ENCODE measurements around the gene DUT. TPM values are rescaled to one million over a fixed set of nuclear protein-coding genes. Genes with fewer than 3 reads are reported as not detected.

DUT gene
- total and polyA plus RNA-seq, 9 of the 15 experiments (the other 6 are each of a cell fraction or from before 2014, with no cell fraction given): 13.9 to 235 (median 94.9) TPM

DNA sequence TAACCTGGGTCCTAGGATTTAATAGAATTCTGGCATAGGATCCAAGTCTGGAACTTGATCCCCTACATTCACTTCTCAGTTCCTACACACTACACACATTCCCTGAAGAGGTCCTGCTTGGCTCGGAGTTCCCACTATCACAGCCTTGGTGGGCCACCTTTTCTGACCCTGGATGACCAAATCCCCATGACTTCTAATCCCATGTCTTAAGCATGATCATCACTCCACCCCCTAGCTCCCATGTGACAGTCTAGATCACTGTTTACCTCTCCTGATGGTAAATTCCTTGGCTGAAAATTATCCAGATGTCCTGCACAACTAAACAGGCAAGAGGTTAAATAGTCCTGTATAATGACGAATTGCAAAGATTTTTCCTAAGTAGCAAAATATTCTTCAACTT, 40.3 kb downstream of the DUT start:
- TF ChIP-seq L3MBTL2 (IDR thresholded peaks at IDR 0.05) (no peak), BCOR (IDR thresholded peaks at IDR 0.05) (no peak)
- TF ChIP-seq, protein P1, sequence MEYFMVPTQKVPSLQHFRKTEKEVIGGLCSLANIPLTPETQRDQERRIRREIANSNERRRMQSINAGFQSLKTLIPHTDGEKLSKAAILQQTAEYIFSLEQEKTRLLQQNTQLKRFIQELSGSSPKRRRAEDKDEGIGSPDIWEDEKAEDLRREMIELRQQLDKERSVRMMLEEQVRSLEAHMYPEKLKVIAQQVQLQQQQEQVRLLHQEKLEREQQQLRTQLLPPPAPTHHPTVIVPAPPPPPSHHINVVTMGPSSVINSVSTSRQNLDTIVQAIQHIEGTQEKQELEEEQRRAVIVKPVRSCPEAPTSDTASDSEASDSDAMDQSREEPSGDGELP (CRISPR knock-in tag; IDR thresholded peaks at IDR 0.05; ENCODE audit: borderline replicate concordance): no peak
- no peak overlapping the region for H3K4me3 ChIP-seq
- POLR2A ChIA-PET: no interaction called here
- WGBS (ENCODE audit: insufficient coverage, low coverage, missing lambda C conversion rate): 0% methylated on average over 1 of the region's 2 CpGs
- no peaks in the 10 kb centered on the region for H3K9me1 ChIP-seq (ENCODE audit: control insufficient read depth, insufficient read depth, low read length)
- H4K20me1 ChIP-seq (replicated peaks; ENCODE audit: control insufficient read depth, insufficient read depth, low read length): no peaks in the 10 kb centered on the region
- no peak overlapping the region for H3K9ac ChIP-seq (ENCODE audit: insufficient read depth in 1 of 2, low read depth in 2 of 2, low read length in 2 of 2)
- no peaks in the 10 kb centered on the region for H3K36me3 ChIP-seq (ENCODE audit: control insufficient read depth, insufficient read depth, low read length)
- CTCF ChIA-PET (ENCODE audit: low intra/inter-chr PET ratio): no interaction called here
- no peak overlapping the region for H3K27ac ChIP-seq (ENCODE audit: extremely low read depth, low read depth, low read length)
- in situ Hi-C loops (cut with MboI) (loop anchor here (25.0 kb wide), 2 partner anchors 441 to 1766 kb away; partner anchors contain the start of gene CEP152), intact Hi-C loops (cut with micrococcal nuclease) (no loop called here)
- H3K4me1 ChIP-seq (replicated peaks in 1 of 2; ENCODE audit: control insufficient read depth in 2 of 2, insufficient read depth in 2 of 2, low read length in 2 of 2): peaks cover 4 to 6% of the 10 kb centered on the region in 2 experiments; a peak in 2 of 5 replicates
- H2AFZ ChIP-seq (ENCODE audit: low read depth, low read length): no peak overlapping the region
- H3K79me2 ChIP-seq (ENCODE audit: control insufficient read depth, insufficient read depth, low read length): no peaks in the 10 kb centered on the region
- no peaks in the 10 kb centered on the region for H3K9me3 ChIP-seq (replicated peaks; ENCODE audit: control insufficient read depth, insufficient read depth, low read depth, low read length)
- BruUV-seq (replicated peaks): no TSS peak
- FAIRE-seq (no peak), DNase-seq (ENCODE audit: extremely low read depth in 1 of 4, low spot score in 3 of 4) (no peak), ATAC-seq (no peak)
- peaks cover 4 to 8% of the 10 kb centered on the region in 2 experiments; a peak in 4 of 5 replicates for H3K27me3 ChIP-seq (ENCODE audit: control insufficient read depth in 2 of 2, insufficient read depth in 2 of 2, low read length in 2 of 2)
- no peak overlapping the region for H3K4me2 ChIP-seq (ENCODE audit: insufficient read depth, low read length)

DNA sequence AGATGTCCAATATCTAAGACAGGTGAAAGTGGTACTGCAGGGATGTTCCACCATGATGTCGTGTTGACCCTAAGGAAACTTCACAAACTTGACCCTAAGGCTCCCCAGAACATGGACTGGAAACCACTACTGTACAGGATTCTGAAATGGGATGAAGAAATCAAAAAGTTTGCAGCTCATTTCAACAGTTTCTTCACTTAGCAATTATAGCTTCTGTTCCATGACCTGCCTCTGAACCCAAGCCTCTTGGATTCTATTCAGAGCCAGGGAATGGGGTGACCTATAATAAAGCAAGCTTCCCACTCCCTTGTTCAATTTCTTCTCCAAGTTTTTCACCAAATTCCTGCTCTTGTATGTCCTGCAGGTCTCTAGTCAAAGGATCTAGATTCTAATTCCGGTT, 40.7 kb downstream of the DUT start:
- Histone ChIP-seq H3K9ac (ENCODE audit: insufficient read depth in 1 of 2, low read depth in 2 of 2, low read length in 2 of 2) (no peak overlapping the region), H3K27ac (ENCODE audit: extremely low read depth, low read depth, low read length) (no peak overlapping the region), H2AFZ (ENCODE audit: low read depth, low read length) (no peak overlapping the region), H3K36me3 (ENCODE audit: control insufficient read depth, insufficient read depth, low read length) (no peaks in the 10 kb centered on the region), H3K4me2 (ENCODE audit: insufficient read depth, low read length) (no peak overlapping the region), H3K4me1 (replicated peaks in 1 of 2; ENCODE audit: control insufficient read depth in 2 of 2, insufficient read depth in 2 of 2, low read length in 2 of 2) (peaks cover 4 to 6% of the 10 kb centered on the region in 2 experiments; a peak in 2 of 5 replicates), H3K79me2 (ENCODE audit: control insufficient read depth, insufficient read depth, low read length) (no peaks in the 10 kb centered on the region), H3K9me3 (replicated peaks; ENCODE audit: control insufficient read depth, insufficient read depth, low read depth, low read length) (no peaks in the 10 kb centered on the region), H3K4me3 (no peak overlapping the region), H3K9me1 (ENCODE audit: control insufficient read depth, insufficient read depth, low read length) (no peaks in the 10 kb centered on the region), H3K27me3 (ENCODE audit: control insufficient read depth in 2 of 2, insufficient read depth in 2 of 2, low read length in 2 of 2) (peaks cover 4 to 8% of the 10 kb centered on the region in 2 experiments; a peak in 4 of 5 replicates), H4K20me1 (replicated peaks; ENCODE audit: control insufficient read depth, insufficient read depth, low read length) (no peaks in the 10 kb centered on the region)
- in situ Hi-C loops (cut with MboI): loop anchor here (25.0 kb wide), 2 partner anchors 440 to 1765 kb away; partner anchors contain the start of gene CEP152
- no peak for DNase-seq (ENCODE audit: extremely low read depth in 1 of 4, low spot score in 3 of 4)
- FAIRE-seq: no peak
- TF ChIP-seq ZNF444 (CRISPR knock-in tag; IDR thresholded peaks at IDR 0.05) (no peak), RBM15 (IDR thresholded peaks at IDR 0.05; ENCODE audit: insufficient read depth, low read length) (no peak), SPI1 (IDR thresholded peaks at IDR 0.05; ENCODE audit: borderline replicate concordance, low read depth, low read length) (no peak), ETV6 (IDR thresholded peaks at IDR 0.05; ENCODE audit: borderline replicate concordance in 1 of 2, low read depth in 2 of 2, low read length in 1 of 2) (no peak), ETV6 (CRISPR knock-in tag; IDR thresholded peaks at IDR 0.05; ENCODE audit: borderline replicate concordance) (no peak), STAT5A (IDR thresholded peaks at IDR 0.05; ENCODE audit: borderline replicate concordance, low read length) (no peak), NR4A1 (CRISPR knock-in tag; IDR thresholded peaks at IDR 0.05) (no peak), NR4A1 (tag; IDR thresholded peaks at IDR 0.05) (no peak), ZSCAN29 (IDR thresholded peaks at IDR 0.05) (no peak), ZNF551 (CRISPR knock-in tag; IDR thresholded peaks at IDR 0.05) (no peak), HNRNPH1 (optimal IDR thresholded peaks at IDR 0.05; ENCODE audit: low read depth, low read length) (no peak), MTA2 (IDR thresholded peaks at IDR 0.05; ENCODE audit: low read depth) (no peak)
- TF ChIP-seq, protein P2, sequence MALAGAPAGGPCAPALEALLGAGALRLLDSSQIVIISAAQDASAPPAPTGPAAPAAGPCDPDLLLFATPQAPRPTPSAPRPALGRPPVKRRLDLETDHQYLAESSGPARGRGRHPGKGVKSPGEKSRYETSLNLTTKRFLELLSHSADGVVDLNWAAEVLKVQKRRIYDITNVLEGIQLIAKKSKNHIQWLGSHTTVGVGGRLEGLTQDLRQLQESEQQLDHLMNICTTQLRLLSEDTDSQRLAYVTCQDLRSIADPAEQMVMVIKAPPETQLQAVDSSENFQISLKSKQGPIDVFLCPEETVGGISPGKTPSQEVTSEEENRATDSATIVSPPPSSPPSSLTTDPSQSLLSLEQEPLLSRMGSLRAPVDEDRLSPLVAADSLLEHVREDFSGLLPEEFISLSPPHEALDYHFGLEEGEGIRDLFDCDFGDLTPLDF (CRISPR knock-in tag; IDR thresholded peaks at IDR 0.05): no peak
- 0% methylated on average over 2 of the region's 2 CpGs for WGBS (ENCODE audit: insufficient coverage, low coverage, missing lambda C conversion rate)
- no peak for ATAC-seq
- intact Hi-C loops (cut with micrococcal nuclease): no loop called here
- BruUV-seq (replicated peaks): no TSS peak
- ChIA-PET POLR2A (interaction anchor here (0.7 kb wide), 1 partner anchor 347 kb away, joined by 3 read pairs; no protein-coding TSS in a partner anchor), CTCF (ENCODE audit: low intra/inter-chr PET ratio) (no interaction called here)

Data from K562 (cell line).